ENCODE data around the gene KSR2. TPM values are rescaled to one million over a fixed set of nuclear protein-coding genes. Genes with fewer than 3 reads are reported as not detected.

Gene KSR2
- total RNA-seq, 1 donor from 2014 or later = not detected

DNA sequence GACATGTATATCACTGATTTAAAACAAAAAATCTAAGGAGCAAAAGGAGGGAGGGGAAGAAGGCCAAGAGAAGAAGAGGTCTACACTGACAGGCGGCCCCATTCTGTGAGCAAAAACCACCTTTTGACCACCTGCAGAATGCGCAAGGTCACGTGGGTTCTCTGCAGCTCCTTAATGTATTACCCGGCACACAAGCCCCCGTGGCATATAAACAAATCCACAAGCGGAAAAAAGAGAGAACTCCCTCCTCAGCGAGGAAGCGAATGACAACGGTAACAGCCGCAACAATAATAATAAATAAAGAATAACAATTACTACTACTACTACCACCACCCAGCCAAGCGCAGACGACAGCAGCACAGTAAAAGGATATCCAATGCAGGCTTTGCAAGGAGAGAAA is 1.3 kb downstream of the KSR2 start:
- H3K36me3 ChIP-seq = no peaks in the 10 kb centered on the region
- H3K4me3 ChIP-seq = no peak overlapping the region
- intact Hi-C loops (cut with micrococcal nuclease) = no loop called here
- H3K27me3 ChIP-seq (ENCODE audit: low read depth) = peaks cover 82% of the 10 kb centered on the region
- peaks cover 24% of the 10 kb centered on the region for H3K9me3 ChIP-seq (replicated peaks)
- DNase-seq = no peak
- H3K4me1 ChIP-seq = peaks cover 7% of the 10 kb centered on the region
- H3K27ac ChIP-seq (replicated peaks) = no peak overlapping the region
- TF ChIP-seq, protein P1, sequence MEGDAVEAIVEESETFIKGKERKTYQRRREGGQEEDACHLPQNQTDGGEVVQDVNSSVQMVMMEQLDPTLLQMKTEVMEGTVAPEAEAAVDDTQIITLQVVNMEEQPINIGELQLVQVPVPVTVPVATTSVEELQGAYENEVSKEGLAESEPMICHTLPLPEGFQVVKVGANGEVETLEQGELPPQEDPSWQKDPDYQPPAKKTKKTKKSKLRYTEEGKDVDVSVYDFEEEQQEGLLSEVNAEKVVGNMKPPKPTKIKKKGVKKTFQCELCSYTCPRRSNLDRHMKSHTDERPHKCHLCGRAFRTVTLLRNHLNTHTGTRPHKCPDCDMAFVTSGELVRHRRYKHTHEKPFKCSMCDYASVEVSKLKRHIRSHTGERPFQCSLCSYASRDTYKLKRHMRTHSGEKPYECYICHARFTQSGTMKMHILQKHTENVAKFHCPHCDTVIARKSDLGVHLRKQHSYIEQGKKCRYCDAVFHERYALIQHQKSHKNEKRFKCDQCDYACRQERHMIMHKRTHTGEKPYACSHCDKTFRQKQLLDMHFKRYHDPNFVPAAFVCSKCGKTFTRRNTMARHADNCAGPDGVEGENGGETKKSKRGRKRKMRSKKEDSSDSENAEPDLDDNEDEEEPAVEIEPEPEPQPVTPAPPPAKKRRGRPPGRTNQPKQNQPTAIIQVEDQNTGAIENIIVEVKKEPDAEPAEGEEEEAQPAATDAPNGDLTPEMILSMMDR (IDR thresholded peaks at IDR 0.05; ENCODE audit: borderline replicate concordance) = no peak

DNA sequence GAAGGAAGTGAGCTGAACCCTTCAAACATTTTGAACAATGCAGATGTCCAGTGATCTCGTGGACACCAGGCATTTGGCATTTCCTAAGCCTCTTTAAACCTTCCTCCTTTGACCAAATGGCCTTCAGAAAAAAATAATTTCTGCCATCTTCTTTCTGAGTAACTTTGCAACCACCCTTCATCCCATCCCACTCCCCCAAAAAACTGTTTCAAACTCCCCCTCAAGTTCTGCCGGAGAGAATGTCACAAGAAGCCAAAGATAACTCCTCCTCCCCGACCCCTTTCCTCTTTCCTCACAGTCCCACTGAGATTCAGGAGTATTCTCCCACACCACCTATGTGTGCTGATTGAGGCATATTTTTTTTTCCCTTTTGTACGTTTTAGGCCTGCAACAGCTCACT is 1.7 kb downstream of the KSR2 start:
- intact Hi-C loops (cut with micrococcal nuclease) = no loop called here
- TF ChIP-seq, protein P1 (IDR thresholded peaks at IDR 0.05; ENCODE audit: borderline replicate concordance) = no peak
- H3K27ac ChIP-seq (replicated peaks) = no peak overlapping the region

DNA sequence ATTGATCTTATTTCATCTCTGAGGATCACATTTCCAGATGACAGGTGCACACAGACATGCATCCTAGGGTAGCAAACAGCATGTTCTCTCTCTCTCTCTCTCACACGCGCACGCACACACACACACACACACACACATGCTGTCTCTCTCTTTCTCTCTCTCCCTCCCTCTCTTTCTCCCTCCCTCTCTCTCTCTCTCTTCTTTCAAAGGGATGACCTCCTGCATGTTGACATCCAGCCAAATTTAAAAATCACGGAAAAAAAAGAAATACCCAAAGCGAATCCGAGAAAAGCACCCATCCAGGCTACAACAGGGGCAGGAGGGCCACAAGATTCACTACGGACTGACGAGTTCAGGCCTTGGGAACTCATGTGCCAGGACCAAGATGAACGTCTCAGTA is 2.3 kb downstream of the KSR2 start:
- intact Hi-C loops (cut with micrococcal nuclease) = no loop called here
- H3K9me3 ChIP-seq (replicated peaks) = peaks cover 15% of the 10 kb centered on the region
- peaks cover 7% of the 10 kb centered on the region for H3K4me1 ChIP-seq
- no peak for DNase-seq
- no peaks in the 10 kb centered on the region for H3K36me3 ChIP-seq
- no peak overlapping the region for H3K27ac ChIP-seq (replicated peaks)
- no peak overlapping the region for H3K4me3 ChIP-seq
- H3K27me3 ChIP-seq (ENCODE audit: low read depth) = peaks cover 89% of the 10 kb centered on the region
- TF ChIP-seq, protein P1 (IDR thresholded peaks at IDR 0.05; ENCODE audit: borderline replicate concordance) = no peak

More for the DNA sequence above, 1.7 kb downstream of the KSR2 start:
- Histone ChIP-seq H3K4me1 (peaks cover 7% of the 10 kb centered on the region), H3K4me3 (no peak overlapping the region), H3K36me3 (no peaks in the 10 kb centered on the region), H3K9me3 (replicated peaks) (peaks cover 20% of the 10 kb centered on the region), H3K27me3 (ENCODE audit: low read depth) (peaks cover 83% of the 10 kb centered on the region)
- DNase-seq = no peak

DNA sequence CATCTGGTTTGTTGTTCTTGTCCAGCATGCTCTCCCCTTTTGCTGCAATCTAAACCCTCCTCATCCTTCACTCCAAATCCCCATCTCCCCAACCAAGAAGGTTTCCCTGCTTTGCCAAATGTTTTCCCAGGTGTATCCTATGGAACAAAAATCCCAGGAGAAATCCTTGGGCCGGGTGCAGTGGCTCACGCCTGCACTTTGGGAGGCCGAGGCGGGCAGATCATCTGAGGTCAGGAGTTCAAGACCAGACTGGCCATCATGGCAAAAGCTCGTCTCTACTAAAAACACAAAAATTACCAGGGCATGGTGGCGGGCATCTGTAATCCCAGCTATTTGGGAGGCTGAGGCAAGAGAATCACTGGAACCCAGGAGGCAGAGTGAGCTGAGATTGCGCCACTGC is 5.0 kb downstream of the KSR2 start:
- peaks cover 88% of the 10 kb centered on the region for H3K27me3 ChIP-seq (ENCODE audit: low read depth)
- H3K27ac ChIP-seq (replicated peaks) = no peak overlapping the region
- H3K4me3 ChIP-seq = no peak overlapping the region
- TF ChIP-seq, protein P1 (IDR thresholded peaks at IDR 0.05; ENCODE audit: borderline replicate concordance) = no peak
- no peaks in the 10 kb centered on the region for H3K36me3 ChIP-seq
- intact Hi-C loops (cut with micrococcal nuclease) = no loop called here
- H3K9me3 ChIP-seq (replicated peaks) = no peaks in the 10 kb centered on the region
- H3K4me1 ChIP-seq = peaks cover 2% of the 10 kb centered on the region
- no peak for DNase-seq

DNA sequence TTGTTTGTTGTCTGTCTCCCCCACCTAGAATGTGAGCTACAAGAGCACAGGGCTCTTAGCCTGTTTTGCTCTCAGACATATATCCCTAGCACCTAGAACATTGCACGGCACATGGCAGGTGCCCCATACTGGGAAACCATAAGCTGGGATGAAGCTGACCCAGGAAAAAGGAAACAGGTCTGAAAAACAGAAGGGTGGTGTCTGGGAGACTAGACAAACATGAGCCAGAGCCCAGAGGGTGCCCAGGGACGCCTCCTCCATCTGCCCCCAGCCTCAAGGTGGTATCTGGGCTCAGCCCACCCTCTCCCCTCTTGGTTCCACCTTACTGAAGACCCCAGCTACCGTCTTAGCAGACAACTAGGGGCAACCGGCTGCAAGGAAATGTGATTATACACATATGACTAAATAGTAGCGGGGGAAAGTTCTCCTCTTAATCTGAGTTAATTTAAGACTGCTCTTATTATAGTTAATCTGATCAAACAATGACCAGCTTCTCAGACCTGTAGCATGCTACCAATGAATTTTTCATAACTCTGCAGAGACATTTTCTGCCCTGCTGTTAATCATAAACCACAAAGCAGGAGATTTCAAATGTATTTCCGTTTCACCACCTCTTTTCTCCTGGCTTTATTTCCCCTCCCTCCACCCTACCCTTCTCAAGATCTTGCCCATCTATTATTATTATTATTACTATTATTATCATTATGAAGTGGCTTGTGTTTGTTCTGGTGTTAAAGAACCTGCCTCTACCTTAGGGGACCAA is 31.9 kb downstream of the KSR2 start:
- no peak for DNase-seq
- Histone ChIP-seq H3K4me3 (no peak overlapping the region), H3K9me3 (replicated peaks) (peaks cover 3% of the 10 kb centered on the region), H3K27me3 (ENCODE audit: low read depth) (peaks cover 41% of the 10 kb centered on the region), H3K4me1 (no peaks in the 10 kb centered on the region), H3K27ac (replicated peaks) (no peak overlapping the region), H3K36me3 (no peaks in the 10 kb centered on the region)
- TF ChIP-seq, protein P1 (IDR thresholded peaks at IDR 0.05; ENCODE audit: borderline replicate concordance) = no peak
- intact Hi-C loops (cut with micrococcal nuclease) = no loop called here
